Glutamatergic neuron (in vitro differentiated cells): ENCODE data around the gene CCAR1. TPM values are rescaled to one million over a fixed set of nuclear protein-coding genes. Genes with fewer than 3 reads are reported as not detected.
"Not testable (repeated sequence)": the region's sequence is repeated elsewhere in the genome, so short reads cannot be mapped to it uniquely, and the experiment has no call there.

ENCODE experiments used
- DNase-seq: peaks from one replicate; pipeline ENCODE4 v3.0.0; 2022
- H3K27ac Mint-ChIP-seq: one replicate; pipeline ENCODE4 v1.8.0; 2020; ENCODE audit warnings: mild to moderate bottlenecking, mixed read lengths, inconsistent platforms; ENCODE audit not compliant: unreplicated experiment
- H3K27me3 Mint-ChIP-seq: one replicate; pipeline ENCODE4 v1.8.0; 2020; ENCODE audit warnings: mild to moderate bottlenecking, moderate library complexity, mixed read lengths, inconsistent platforms; ENCODE audit not compliant: unreplicated experiment
- H3K36me3 Mint-ChIP-seq: one replicate; pipeline ENCODE4 v1.8.0; 2020; ENCODE audit warnings: mild to moderate bottlenecking, mixed read lengths, inconsistent platforms; ENCODE audit not compliant: unreplicated experiment
- H3K4me1 Mint-ChIP-seq: one replicate; pipeline ENCODE4 v1.8.0; 2020; ENCODE audit warnings: mild to moderate bottlenecking, low read depth, mixed read lengths, inconsistent platforms; ENCODE audit not compliant: unreplicated experiment
- H3K4me3 Mint-ChIP-seq: one replicate; pipeline ENCODE4 v1.8.0; 2020; ENCODE audit warnings: mild to moderate bottlenecking, mixed read lengths, inconsistent platforms; ENCODE audit not compliant: unreplicated experiment
- H3K9me3 Mint-ChIP-seq: one replicate; pipeline ENCODE4 v1.8.0; 2020; ENCODE audit warnings: mild to moderate bottlenecking, moderate library complexity, mixed read lengths, inconsistent platforms; ENCODE audit not compliant: unreplicated experiment
- total RNA-seq: library from RNA; stranded (reverse); fragmentation: NEBNext Ultra II Directional; extraction: Animal tissue kit (Norgen Biotek cat#: 25700); gene quantifications from one replicate; pipeline ENCODE4 v1.2.1, GENCODE V29; 2021; ENCODE audit not compliant: unreplicated experiment
- TF ChIP-seq, protein P1 (sequence below): fragments of 200-600 bp; sonication (generic); IDR thresholded peaks from one replicate; pipeline ENCODE4 v1.5.0; 2021; ENCODE audit not compliant: partially characterized antibody, unreplicated experiment

Gene CCAR1
- total RNA-seq, 1 donor from 2014 or later: 85.5 TPM

DNA sequence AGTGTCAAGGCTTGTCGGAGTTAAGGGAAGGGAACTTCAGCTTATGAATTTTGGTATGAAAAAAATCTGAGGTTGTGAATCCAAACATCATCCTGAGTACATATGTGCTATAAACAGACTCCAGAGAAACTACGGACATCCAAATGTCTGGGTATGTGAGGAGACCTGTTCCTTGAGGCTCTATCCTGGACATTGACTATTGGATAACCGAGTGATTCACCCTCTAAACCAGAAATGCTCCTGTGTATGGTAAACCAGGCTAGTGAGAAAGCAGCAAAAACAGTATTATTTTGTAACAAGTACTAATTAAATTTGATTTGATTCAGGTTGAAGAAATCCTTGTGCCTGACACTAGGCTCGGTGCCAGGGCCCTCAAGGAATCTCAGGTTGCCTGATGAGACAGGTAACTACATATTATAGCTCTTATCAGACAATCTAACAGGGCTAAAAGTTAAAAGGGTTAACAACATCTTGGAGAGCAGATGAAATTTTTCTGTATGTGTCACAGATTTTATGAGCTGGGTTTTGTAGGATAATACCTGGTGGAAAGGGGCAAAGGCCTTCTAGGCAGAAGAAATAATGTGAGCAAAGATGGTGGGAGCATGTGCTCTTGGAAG lies 95.9 kb downstream of the CCAR1 start:
- Mint-ChIP-seq H3K4me3 (no peak overlapping the region), H3K9me3 (no peaks in the 10 kb centered on the region), H3K27ac (no peak overlapping the region), H3K4me1 (no peaks in the 10 kb centered on the region), H3K36me3 (no peaks in the 10 kb centered on the region), H3K27me3 (peaks cover 2% of the 10 kb centered on the region)
- no peak for DNase-seq
- TF ChIP-seq, protein P1, sequence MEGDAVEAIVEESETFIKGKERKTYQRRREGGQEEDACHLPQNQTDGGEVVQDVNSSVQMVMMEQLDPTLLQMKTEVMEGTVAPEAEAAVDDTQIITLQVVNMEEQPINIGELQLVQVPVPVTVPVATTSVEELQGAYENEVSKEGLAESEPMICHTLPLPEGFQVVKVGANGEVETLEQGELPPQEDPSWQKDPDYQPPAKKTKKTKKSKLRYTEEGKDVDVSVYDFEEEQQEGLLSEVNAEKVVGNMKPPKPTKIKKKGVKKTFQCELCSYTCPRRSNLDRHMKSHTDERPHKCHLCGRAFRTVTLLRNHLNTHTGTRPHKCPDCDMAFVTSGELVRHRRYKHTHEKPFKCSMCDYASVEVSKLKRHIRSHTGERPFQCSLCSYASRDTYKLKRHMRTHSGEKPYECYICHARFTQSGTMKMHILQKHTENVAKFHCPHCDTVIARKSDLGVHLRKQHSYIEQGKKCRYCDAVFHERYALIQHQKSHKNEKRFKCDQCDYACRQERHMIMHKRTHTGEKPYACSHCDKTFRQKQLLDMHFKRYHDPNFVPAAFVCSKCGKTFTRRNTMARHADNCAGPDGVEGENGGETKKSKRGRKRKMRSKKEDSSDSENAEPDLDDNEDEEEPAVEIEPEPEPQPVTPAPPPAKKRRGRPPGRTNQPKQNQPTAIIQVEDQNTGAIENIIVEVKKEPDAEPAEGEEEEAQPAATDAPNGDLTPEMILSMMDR: no peak

DNA sequence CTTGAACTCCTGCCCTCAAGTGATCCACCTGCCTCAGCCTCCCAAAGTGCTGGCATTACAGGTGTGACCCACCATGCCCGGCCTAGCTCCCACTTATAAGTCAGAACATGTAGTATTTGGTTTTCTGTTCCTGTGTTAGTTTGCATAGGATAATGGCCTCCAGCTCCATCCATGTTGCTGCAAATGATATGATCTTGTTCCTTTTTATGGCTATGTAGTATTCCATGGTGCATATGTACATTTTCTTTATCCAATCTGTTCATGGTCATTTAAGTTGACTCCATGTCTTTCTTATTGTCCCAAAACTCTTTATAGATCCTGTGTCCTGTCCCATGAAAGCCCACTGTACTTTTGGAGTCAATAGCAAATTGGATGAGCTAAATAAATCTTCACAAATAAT lies 99.3 kb downstream of the CCAR1 start:
- H3K27ac Mint-ChIP-seq, H3K36me3 Mint-ChIP-seq, H3K4me3 Mint-ChIP-seq, H3K4me1 Mint-ChIP-seq, H3K27me3 Mint-ChIP-seq, DNase-seq, H3K9me3 Mint-ChIP-seq: not testable (repeated sequence)

DNA sequence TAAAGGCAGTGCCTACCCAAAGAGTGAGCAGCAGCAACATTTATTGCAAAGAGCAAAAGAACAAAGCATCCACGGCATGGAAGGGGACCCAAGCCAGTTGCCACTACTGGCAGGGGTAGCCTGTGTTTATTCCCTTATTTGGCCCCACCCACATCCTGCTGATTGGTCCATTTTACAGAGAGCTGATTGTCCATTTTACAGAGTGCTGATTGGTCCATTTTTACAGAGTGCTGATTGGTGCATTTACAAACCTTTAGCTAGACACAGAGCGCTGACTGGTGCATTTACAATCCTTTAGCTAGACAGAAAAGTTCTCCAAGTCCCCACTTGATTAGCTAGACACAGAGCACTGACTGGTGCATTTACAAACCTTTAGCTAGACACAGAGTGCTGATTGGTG lies 101.6 kb downstream of the CCAR1 start:
- H3K4me1 Mint-ChIP-seq, H3K9me3 Mint-ChIP-seq, H3K36me3 Mint-ChIP-seq, H3K27me3 Mint-ChIP-seq, H3K27ac Mint-ChIP-seq, DNase-seq, H3K4me3 Mint-ChIP-seq: not testable (repeated sequence)

GRCh38 chr10:68826764-68827591 lies 105.9 kb downstream of the CCAR1 start, which contains the start of gene STOX1:
Gene STOX1 (plus strand): TSS chr10:68827531. CDS start chr10:68827624, 93 bp downstream.
- TF ChIP-seq, protein P1: no peak
- Mint-ChIP-seq H3K27me3 (peaks cover 7% of the 10 kb centered on the region), H3K4me1 (no peaks in the 10 kb centered on the region), H3K4me3 (peak within 1 kb of the TSS; percentile 80), H3K9me3 (peaks cover 1% of the 10 kb centered on the region), H3K36me3 (no peaks in the 10 kb centered on the region), H3K27ac (peak within 1 kb of the TSS; percentile 22)
- DNase-seq: peak; percentile 77

GRCh38 chr10:68827592-68827959 lies 106.5 kb downstream of the CCAR1 start:
- not testable (repeated sequence) for H3K36me3 Mint-ChIP-seq, H3K27me3 Mint-ChIP-seq, DNase-seq, H3K4me3 Mint-ChIP-seq, H3K9me3 Mint-ChIP-seq, H3K4me1 Mint-ChIP-seq, H3K27ac Mint-ChIP-seq

DNA sequence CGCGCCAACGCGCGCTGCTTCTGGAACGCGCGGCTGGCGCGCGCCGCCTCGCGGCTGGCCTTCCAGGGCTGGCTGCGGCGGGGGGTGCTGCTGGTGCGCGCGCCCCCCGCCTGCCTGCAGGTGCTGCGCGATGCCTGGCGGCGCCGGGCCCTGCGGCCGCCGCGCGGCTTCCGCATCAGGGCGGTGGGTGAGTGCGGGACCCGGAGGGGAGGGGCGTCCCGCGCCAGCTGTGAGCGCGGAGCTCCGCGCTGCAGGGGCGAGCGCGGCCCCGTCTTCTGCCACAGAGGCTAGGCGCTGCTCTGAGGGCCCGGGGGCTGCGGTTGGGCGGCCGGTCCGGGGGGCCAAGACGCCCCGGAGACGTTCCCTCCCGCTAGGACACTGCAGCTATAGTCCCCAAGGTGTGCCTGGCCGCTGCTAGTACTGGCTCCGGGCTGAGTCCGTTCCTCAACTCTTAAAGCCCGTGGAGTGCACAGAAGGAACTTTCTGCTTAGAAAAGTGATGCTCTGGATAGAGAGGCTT lies 107.1 kb downstream of the CCAR1 start:
- peak overlapping the region; percentile 52 for H3K4me3 Mint-ChIP-seq
- peak; percentile 35 for DNase-seq
- H3K4me1 Mint-ChIP-seq, H3K27me3 Mint-ChIP-seq, H3K27ac Mint-ChIP-seq, H3K9me3 Mint-ChIP-seq, H3K36me3 Mint-ChIP-seq: not testable (repeated sequence)

- Mint-ChIP-seq H3K4me1 (no peaks in the 10 kb centered on the region), H3K27me3 (peaks cover 10% of the 10 kb centered on the region), H3K4me3 (peak overlapping the region; percentile 52), H3K27ac (no peak overlapping the region), H3K36me3 (no peaks in the 10 kb centered on the region), H3K9me3 (peaks cover 1% of the 10 kb centered on the region)
- TF ChIP-seq, protein P1: no peak
- no peak for DNase-seq
Observed at GRCh38 chr10:68828833-68829232, 107.8 kb downstream of the CCAR1 start.
